Neural progenitor cell (in vitro differentiated cells): ENCODE results near the gene G3BP1.

Experiments
- EZH2 ChIP-seq: fragments of 200-600 bp; sonication (generic); IDR thresholded peaks from 2 replicates; pipeline ENCODE4 v1.6.1; 2017; ENCODE audit warnings: antibody characterized with exemption, mild to moderate bottlenecking, moderate library complexity
- TF ChIP-seq, protein P1 (sequence below): fragments of 200-600 bp; sonication (generic); IDR thresholded peaks from 2 replicates; pipeline ENCODE4 v1.5.1; 2017; ENCODE audit warnings: antibody characterized with exemption, mild to moderate bottlenecking

DNA sequence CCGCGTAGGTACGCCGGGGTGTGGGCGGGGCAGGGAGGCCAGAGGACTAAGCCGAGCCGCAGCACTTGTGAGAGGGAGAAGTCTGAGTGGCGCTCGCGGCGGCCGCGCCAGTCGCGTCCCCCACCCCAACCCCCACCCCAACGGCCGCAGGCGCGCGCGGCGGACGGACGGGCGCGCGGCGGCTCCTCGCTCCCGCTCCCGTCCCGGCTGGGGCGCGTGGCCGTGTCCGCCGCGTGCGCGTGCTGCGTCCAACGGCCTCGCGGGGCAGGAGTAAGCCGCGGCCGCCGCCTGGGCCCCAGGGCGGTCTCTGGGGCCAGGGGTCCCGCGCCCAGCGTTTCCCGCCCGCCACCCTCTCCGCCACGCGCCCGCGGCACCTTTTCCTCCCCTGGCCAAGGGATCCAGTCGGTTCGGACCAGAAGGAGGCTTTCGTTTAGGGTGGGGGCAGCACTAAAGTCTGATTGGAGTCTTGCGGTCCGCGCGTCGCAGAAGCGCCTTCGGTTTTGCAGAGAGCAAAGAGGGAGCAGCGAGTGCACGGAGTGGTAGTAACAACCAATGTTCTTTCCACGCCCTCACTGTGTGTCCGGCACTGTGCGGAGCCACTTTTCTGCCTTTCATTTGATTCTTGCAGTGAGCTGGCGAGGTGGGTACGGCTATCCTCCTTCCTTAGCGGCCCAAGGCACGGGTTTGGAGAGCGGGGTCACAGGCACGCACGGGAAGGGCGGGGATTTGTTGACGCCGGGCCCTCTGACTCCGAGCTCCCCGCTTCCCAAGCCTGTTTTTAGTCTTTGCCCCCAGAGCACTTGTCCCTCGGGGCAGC lies 483 bp downstream of the G3BP1 start:
- TF ChIP-seq, protein P1, sequence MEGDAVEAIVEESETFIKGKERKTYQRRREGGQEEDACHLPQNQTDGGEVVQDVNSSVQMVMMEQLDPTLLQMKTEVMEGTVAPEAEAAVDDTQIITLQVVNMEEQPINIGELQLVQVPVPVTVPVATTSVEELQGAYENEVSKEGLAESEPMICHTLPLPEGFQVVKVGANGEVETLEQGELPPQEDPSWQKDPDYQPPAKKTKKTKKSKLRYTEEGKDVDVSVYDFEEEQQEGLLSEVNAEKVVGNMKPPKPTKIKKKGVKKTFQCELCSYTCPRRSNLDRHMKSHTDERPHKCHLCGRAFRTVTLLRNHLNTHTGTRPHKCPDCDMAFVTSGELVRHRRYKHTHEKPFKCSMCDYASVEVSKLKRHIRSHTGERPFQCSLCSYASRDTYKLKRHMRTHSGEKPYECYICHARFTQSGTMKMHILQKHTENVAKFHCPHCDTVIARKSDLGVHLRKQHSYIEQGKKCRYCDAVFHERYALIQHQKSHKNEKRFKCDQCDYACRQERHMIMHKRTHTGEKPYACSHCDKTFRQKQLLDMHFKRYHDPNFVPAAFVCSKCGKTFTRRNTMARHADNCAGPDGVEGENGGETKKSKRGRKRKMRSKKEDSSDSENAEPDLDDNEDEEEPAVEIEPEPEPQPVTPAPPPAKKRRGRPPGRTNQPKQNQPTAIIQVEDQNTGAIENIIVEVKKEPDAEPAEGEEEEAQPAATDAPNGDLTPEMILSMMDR = no peak
- no peak for TF ChIP-seq EZH2
